K562 (cell line): ENCODE data around the gene TRABD.

Experiments
- EHMT2 ChIP-seq: fragments of 450-650 bp; IDR thresholded peaks from 2 replicates; pipeline ENCODE4 v1.6.1; 2018; ENCODE audit warnings: antibody characterized with exemption
- MYNN ChIP-seq, 2 experiments: sonication (generic); formaldehyde crosslinking in 1 of 2; IDR thresholded peaks; 2 replicates each; pipeline versions ENCODE4 v1.5.0 to v1.6.1; 2016 to 2020; ENCODE audit warnings: antibody characterized with exemption in 1 of 2, missing genetic modification reagents in 1 of 2
- RBFOX2 ChIP-seq: fragments of 200-400 bp; formaldehyde crosslinking; IDR thresholded peaks from 2 replicates; pipeline ENCODE4 v1.6.1; 2017; ENCODE audit warnings: low read depth, mild to moderate bottlenecking, low read length, moderate library complexity
- ZNF232 ChIP-seq: sonication (generic); formaldehyde crosslinking; IDR thresholded peaks from 2 replicates; pipeline ENCODE4 v1.8.0; 2022; ENCODE audit warnings: mild to moderate bottlenecking, missing genetic modification reagents
- ZNF24 ChIP-seq: fragments of 450-650 bp; IDR thresholded peaks from 2 replicates; pipeline ENCODE4 v1.6.1; 2016

DNA sequence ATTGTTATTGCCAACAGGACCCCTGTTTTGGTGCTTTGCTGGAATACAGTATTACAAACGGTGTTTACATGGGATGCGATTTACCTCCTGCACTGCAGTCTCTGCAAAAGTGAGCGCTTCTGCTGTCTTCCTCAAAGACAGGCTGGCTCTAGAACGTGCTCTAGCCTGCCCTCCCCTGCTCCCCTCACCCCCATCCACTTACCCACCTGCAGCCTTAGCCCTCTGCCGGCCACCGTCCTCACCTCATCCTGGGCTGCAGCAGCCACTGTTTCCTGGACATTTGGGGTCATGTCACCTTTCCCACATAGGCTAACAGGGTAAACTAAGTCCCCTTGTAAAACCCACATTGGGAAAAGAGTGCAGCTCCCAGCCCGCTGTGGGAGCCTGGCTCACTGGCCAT lies 24.8 kb upstream of the TRABD start:
- no peak for TF ChIP-seq MYNN (IDR thresholded peaks at IDR 0.05)
- TF ChIP-seq MYNN (CRISPR knock-in tag; IDR thresholded peaks at IDR 0.05) = no peak
- TF ChIP-seq RBFOX2 = no peak
- no peak for TF ChIP-seq ZNF232 (CRISPR knock-in tag)
- no peak for TF ChIP-seq EHMT2
- TF ChIP-seq ZNF24 = no peak
